Heart left ventricle (tissue), 13 donors: Measurements from ENCODE around the gene KRT72.

Experiments
- CTCF ChIP-seq, 12 donors: fragments of 200-600 bp; sonication (generic) in 4 of 12; IDR thresholded peaks; one replicate each; pipeline versions ENCODE4 v1.5.0 to v1.8.0; 2018 to 2022; ENCODE audit warnings: antibody characterized with exemption in 12 of 12, mild to moderate bottlenecking in 5 of 12
- POLR2A ChIP-seq, 2 donors: fragments of 450-650 bp; IDR thresholded peaks; one replicate each; pipeline ENCODE4 v1.6.1; 2017; ENCODE audit warnings: antibody characterized with exemption in 2 of 2, mild to moderate bottlenecking in 2 of 2, moderate library complexity in 2 of 2
- donor health status: ischemic (EF 13 %, LVEDD 7.1; RV severe dilation, severe dysfunction).
- donor health status: DM: no; HTN: yes; CAD: no.
- donor health status: DM: no; HTN: no; CAD: no.
- donor health status: ischemic (EF 25% LVEDD 6.9; RV normal size, moderate dysfunction).
- donor health status: ischemic (EF 25% LVEDD 5.7; RV mildly dilated, moderate dysfunction).
- donor health status: ischemic (EF 35%, LVEDD 5.7; RV mildly dilated, moderate dysfunction).
- donor health status: nonischemic (EF 11% LVEDD 7.7; RV severe dilation, severe dysfunction).
- donor health status: DM: yes; HTN: yes; CAD: no.
- donor health status: PGD.
- donor health status: ischemic (EF 29% LVEDD 5.4; RV normal size, mild dysfunction).
- donor health status: nonischemic (EF 23%, LVEDD 6.1; RV moderate dilation, normal function).

- no peak for TF ChIP-seq CTCF (IDR thresholded peaks at IDR 0.05)
- no peak for TF ChIP-seq POLR2A (IDR thresholded peaks at IDR 0.05)
Observed at GRCh38 chr12:52564582-52564981, 36.7 kb downstream of the KRT72 start.
